ENCODE measurements around the gene KCNMA1.

The KCNMA1 gene

DNA sequence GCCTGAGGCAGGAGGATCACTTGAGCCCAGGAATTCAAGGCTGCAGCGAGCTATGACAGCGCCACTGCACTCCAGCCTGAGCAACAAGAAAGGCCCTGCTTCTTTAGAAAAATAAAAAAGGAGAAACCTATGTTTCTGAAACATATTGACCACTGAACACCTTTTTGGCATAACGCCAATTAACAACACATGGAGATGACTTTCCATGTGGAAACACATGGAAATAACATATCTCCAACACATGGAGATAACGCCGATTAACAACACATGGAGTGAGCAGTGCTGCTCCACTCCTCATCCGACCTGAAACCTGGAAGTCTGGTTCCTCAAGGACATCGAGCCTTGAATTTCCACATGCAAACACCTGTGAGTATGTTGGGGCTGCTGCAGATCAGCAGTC lies 126.9 kb downstream of the KCNMA1 start:
- no peaks in the 10 kb centered on the region for H3K36me3 ChIP-seq (ENCODE audit: insufficient read depth)
- no peak overlapping the region for H3K4me2 ChIP-seq
- TF ChIP-seq, protein P1, sequence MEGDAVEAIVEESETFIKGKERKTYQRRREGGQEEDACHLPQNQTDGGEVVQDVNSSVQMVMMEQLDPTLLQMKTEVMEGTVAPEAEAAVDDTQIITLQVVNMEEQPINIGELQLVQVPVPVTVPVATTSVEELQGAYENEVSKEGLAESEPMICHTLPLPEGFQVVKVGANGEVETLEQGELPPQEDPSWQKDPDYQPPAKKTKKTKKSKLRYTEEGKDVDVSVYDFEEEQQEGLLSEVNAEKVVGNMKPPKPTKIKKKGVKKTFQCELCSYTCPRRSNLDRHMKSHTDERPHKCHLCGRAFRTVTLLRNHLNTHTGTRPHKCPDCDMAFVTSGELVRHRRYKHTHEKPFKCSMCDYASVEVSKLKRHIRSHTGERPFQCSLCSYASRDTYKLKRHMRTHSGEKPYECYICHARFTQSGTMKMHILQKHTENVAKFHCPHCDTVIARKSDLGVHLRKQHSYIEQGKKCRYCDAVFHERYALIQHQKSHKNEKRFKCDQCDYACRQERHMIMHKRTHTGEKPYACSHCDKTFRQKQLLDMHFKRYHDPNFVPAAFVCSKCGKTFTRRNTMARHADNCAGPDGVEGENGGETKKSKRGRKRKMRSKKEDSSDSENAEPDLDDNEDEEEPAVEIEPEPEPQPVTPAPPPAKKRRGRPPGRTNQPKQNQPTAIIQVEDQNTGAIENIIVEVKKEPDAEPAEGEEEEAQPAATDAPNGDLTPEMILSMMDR (conservative IDR thresholded peaks at IDR 0.05; ENCODE audit: low read depth, low read length) = no peak
- H4K20me1 ChIP-seq (ENCODE audit: insufficient read depth) = no peaks in the 10 kb centered on the region
- no peak overlapping the region for H3K4me3 ChIP-seq (IDR thresholded peaks at IDR 0.05; ENCODE audit: insufficient read depth, low read depth, low read length)
- no peak overlapping the region for H3K9ac ChIP-seq
- H2AFZ ChIP-seq (ENCODE audit: low read depth) = no peak overlapping the region
- H3K27ac ChIP-seq = no peak overlapping the region
- H3K27me3 ChIP-seq (ENCODE audit: insufficient read depth, low read depth) = no peaks in the 10 kb centered on the region
- H3K4me1 ChIP-seq (ENCODE audit: low read depth, poor library complexity, severe bottlenecking) = peaks cover 42% of the 10 kb centered on the region
- H3K79me2 ChIP-seq (ENCODE audit: insufficient read depth, low read depth) = no peaks in the 10 kb centered on the region

DNA sequence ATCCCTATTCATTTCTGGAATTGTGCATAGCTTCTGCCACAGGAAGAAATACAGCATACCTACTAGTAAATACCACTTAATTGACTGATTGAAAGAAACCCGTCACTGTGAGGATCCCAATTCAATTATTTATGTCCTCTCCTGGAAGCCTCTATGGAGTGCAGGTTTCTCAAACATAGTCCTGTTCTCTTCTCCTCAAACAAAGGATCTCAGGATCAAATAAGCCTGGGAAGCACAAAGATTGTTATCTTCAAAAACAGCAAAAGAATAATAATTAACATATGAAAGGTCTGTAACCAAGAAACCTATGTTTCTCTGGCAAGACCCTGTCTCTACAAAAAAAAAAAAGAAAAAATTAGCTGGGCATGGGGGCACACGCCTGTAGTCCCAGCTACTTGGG lies 127.3 kb downstream of the KCNMA1 start:
- no peak overlapping the region for H3K4me3 ChIP-seq (IDR thresholded peaks at IDR 0.05; ENCODE audit: insufficient read depth, low read depth, low read length)
- no peak overlapping the region for H3K4me2 ChIP-seq
- no peak overlapping the region for H2AFZ ChIP-seq (ENCODE audit: low read depth)
- no peaks in the 10 kb centered on the region for H3K79me2 ChIP-seq (ENCODE audit: insufficient read depth, low read depth)
- TF ChIP-seq, protein P1 (conservative IDR thresholded peaks at IDR 0.05; ENCODE audit: low read depth, low read length) = no peak
- no peak overlapping the region for H3K9ac ChIP-seq
- H3K4me1 ChIP-seq (ENCODE audit: low read depth, poor library complexity, severe bottlenecking) = peaks cover 42% of the 10 kb centered on the region
- no peaks in the 10 kb centered on the region for H3K36me3 ChIP-seq (ENCODE audit: insufficient read depth)
- no peaks in the 10 kb centered on the region for H3K27me3 ChIP-seq (ENCODE audit: insufficient read depth, low read depth)
- H4K20me1 ChIP-seq (ENCODE audit: insufficient read depth) = no peaks in the 10 kb centered on the region
- H3K27ac ChIP-seq = no peak overlapping the region

DNA sequence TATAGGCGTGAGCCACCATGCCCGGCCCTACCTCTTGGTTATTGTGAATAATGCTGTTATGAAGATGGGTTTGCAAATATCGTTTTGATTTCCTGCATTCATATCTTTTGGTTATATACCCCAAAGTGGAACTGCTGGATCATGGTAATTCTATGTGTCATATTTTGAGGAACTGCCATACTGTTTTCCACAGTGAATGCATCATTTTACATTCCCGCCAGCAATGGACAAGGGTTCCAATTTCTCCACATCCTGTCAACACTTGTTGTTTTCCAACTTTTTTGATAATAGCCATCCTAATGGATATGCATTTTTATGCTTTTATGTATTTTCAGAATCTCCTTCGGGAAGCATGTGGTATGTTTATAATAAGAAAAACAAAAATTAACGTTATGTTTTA lies 128.2 kb downstream of the KCNMA1 start:
- Histone ChIP-seq H3K27ac (no peak overlapping the region), H4K20me1 (ENCODE audit: insufficient read depth) (no peaks in the 10 kb centered on the region), H2AFZ (ENCODE audit: low read depth) (no peak overlapping the region), H3K36me3 (ENCODE audit: insufficient read depth) (no peaks in the 10 kb centered on the region), H3K4me2 (no peak overlapping the region), H3K4me3 (IDR thresholded peaks at IDR 0.05; ENCODE audit: insufficient read depth, low read depth, low read length) (no peak overlapping the region), H3K27me3 (ENCODE audit: insufficient read depth, low read depth) (no peaks in the 10 kb centered on the region), H3K9ac (no peak overlapping the region), H3K4me1 (ENCODE audit: low read depth, poor library complexity, severe bottlenecking) (peaks cover 35% of the 10 kb centered on the region), H3K79me2 (ENCODE audit: insufficient read depth, low read depth) (no peaks in the 10 kb centered on the region)
- TF ChIP-seq, protein P1 (conservative IDR thresholded peaks at IDR 0.05; ENCODE audit: low read depth, low read length) = no peak

GRCh38 chr10:77507291-77507880 lies 130.2 kb downstream of the KCNMA1 start:
- Histone ChIP-seq H4K20me1 (ENCODE audit: insufficient read depth) (no peaks in the 10 kb centered on the region), H3K4me3 (IDR thresholded peaks at IDR 0.05; ENCODE audit: insufficient read depth, low read depth, low read length) (no peak overlapping the region), H3K27ac (no peak overlapping the region), H3K4me2 (no peak overlapping the region), H2AFZ (ENCODE audit: low read depth) (no peak overlapping the region), H3K36me3 (ENCODE audit: insufficient read depth) (no peaks in the 10 kb centered on the region), H3K4me1 (ENCODE audit: low read depth, poor library complexity, severe bottlenecking) (peaks cover 15% of the 10 kb centered on the region), H3K9ac (no peak overlapping the region), H3K27me3 (ENCODE audit: insufficient read depth, low read depth) (no peaks in the 10 kb centered on the region), H3K79me2 (ENCODE audit: insufficient read depth, low read depth) (no peaks in the 10 kb centered on the region)
- TF ChIP-seq, protein P1 (conservative IDR thresholded peaks at IDR 0.05; ENCODE audit: low read depth, low read length) = no peak

Measured in KMS-11 (cell line).